HG03469 (cell line): ENCODE results near the gene COPS3.
"Not testable (repeated sequence)": the region's sequence is repeated elsewhere in the genome, so short reads cannot be mapped to it uniquely, and the experiment has no call there.

Source experiments
- ATAC-seq: cut with Tn5 transposase; IDR thresholded peaks from one replicate; pipeline ENCODE4 v1.9.1; 2021; ENCODE audit warnings: mild to moderate bottlenecking, moderate library complexity, moderate number of reproducible peaks; ENCODE audit not compliant: unreplicated experiment

Gene COPS3

GRCh38 chr17:17303010-17303846 lies 22.2 kb upstream of the COPS3 start, which contains the start of gene NT5M:
TSS of gene NT5M (plus strand) at chr17:17303373. CDS start at chr17:17303551, 178 bp downstream.
- no peak for ATAC-seq

- not testable (repeated sequence) for ATAC-seq
Observed at GRCh38 chr17:17301659-17302058, 20.6 kb upstream of the COPS3 start.

GRCh38 chr17:17300624-17301568 lies 19.9 kb upstream of the COPS3 start:
- no peak for ATAC-seq

- ATAC-seq = no peak
Observed at GRCh38 chr17:17298108-17298507, 17.1 kb upstream of the COPS3 start.

GRCh38 chr17:17297217-17297616 lies 16.2 kb upstream of the COPS3 start:
- no peak for ATAC-seq

- no peak for ATAC-seq
Observed at GRCh38 chr17:17295141-17295540, 14.1 kb upstream of the COPS3 start.

- no peak for ATAC-seq
Observed at GRCh38 chr17:17289701-17290100, 8.7 kb upstream of the COPS3 start.

- no peak for ATAC-seq
Observed at GRCh38 chr17:17289086-17289485, 8.0 kb upstream of the COPS3 start.

- ATAC-seq = no peak
Observed at GRCh38 chr17:17285951-17286350, 4.9 kb upstream of the COPS3 start.

GRCh38 chr17:17279316-17279715 lies 1.7 kb downstream of the COPS3 start:
- no peak for ATAC-seq

GRCh38 chr17:17277431-17277830 lies 3.6 kb downstream of the COPS3 start:
- not testable (repeated sequence) for ATAC-seq

- no peak for ATAC-seq
Observed at GRCh38 chr17:17275971-17276370, 5.1 kb downstream of the COPS3 start.

- ATAC-seq = no peak
Observed at GRCh38 chr17:17269926-17270773, 10.9 kb downstream of the COPS3 start.

- ATAC-seq = no peak
Observed at GRCh38 chr17:17264430-17264829, 16.6 kb downstream of the COPS3 start.

- ATAC-seq = no peak
Observed at GRCh38 chr17:17258998-17259397, 22.0 kb downstream of the COPS3 start.

- no peak for ATAC-seq
Observed at GRCh38 chr17:17258011-17258410, 23.0 kb downstream of the COPS3 start.

GRCh38 chr17:17256316-17256715 lies 24.7 kb downstream of the COPS3 start:
- ATAC-seq = no peak

- ATAC-seq = not testable (repeated sequence)
Observed at GRCh38 chr17:17255689-17256088, 25.4 kb downstream of the COPS3 start.

GRCh38 chr17:17254036-17254435 lies 27.0 kb downstream of the COPS3 start:
- ATAC-seq = no peak

GRCh38 chr17:17253406-17253805 lies 27.6 kb downstream of the COPS3 start:
- no peak for ATAC-seq
